ENCODE data around the gene CDK5RAP1.

DNA sequence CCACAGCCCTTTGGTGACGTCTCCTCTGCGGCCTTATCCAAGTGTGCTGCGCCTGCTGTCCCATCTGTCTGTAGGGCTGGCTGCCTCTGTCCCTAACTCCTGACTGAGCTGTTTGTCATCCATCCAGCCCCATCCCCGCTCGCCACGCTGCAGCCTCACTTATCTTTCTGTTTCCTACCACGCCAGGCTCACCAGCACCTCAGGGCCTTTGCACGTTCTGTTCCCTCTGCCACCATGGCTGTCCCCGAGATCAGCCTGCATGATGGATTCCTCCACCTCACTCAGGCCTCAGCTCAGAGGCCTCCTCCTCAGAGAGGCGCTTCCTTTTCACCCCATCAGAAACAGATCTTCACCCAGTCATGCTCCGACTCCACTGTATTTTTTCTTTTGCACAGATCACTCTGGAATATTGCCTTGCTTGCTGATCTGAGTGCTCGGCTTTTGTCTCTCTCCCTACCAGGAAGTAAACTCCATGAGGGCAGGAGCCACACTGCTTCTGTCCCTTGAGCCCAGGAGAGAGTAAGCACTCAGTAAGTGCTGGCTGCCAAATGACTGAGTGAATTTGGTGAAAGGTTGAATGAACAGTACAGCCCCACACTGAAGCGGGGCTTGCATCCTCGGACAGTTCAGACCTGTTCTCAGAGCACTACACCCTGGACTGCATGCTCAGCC is 83.8 kb downstream of the CDK5RAP1 start:
- TF ChIP-seq, protein P1, sequence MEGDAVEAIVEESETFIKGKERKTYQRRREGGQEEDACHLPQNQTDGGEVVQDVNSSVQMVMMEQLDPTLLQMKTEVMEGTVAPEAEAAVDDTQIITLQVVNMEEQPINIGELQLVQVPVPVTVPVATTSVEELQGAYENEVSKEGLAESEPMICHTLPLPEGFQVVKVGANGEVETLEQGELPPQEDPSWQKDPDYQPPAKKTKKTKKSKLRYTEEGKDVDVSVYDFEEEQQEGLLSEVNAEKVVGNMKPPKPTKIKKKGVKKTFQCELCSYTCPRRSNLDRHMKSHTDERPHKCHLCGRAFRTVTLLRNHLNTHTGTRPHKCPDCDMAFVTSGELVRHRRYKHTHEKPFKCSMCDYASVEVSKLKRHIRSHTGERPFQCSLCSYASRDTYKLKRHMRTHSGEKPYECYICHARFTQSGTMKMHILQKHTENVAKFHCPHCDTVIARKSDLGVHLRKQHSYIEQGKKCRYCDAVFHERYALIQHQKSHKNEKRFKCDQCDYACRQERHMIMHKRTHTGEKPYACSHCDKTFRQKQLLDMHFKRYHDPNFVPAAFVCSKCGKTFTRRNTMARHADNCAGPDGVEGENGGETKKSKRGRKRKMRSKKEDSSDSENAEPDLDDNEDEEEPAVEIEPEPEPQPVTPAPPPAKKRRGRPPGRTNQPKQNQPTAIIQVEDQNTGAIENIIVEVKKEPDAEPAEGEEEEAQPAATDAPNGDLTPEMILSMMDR (conservative IDR thresholded peaks at IDR 0.05; ENCODE audit: low read length), result no peak
- no peak for TF ChIP-seq EZH2phosphoT487 (IDR thresholded peaks at IDR 0.05; ENCODE audit: borderline replicate concordance, low read depth, low read length)
